Activated naive CD8-positive, alpha-beta T cell treated with anti-CD3 and anti-CD28 coated beads, Interleukin-2, amount 10 ng/mL, durations not matched to agents 7 days and 5 days (primary cell): ENCODE measurements around the gene XXYLT1. TPM values are rescaled to one million over a fixed set of nuclear protein-coding genes. Genes with fewer than 3 reads are reported as not detected.
A peak's percentile ranks its signal among the peaks of the same experiment; 100 is the strongest.
"Not testable (repeated sequence)": the region's sequence is repeated elsewhere in the genome, so short reads cannot be mapped to it uniquely, and the experiment has no call there.

Experiments
- ATAC-seq: fragments of 150-1000 bp; cut with Tn5 transposase; one replicate; pipeline ENCODE4 v1.10.0; 2021; ENCODE audit warnings: low read depth, moderate library complexity
- POLR2A ChIA-PET: fragments of 350-600 bp; sonication (Branson Sonifier 250); formaldehyde crosslinking; loops from one replicate; lab custom pipeline; 2021; ENCODE audit warnings: antibody characterized with exemption; lab: Charles Lee
- DNase-seq: peaks from one replicate; pipeline ENCODE4 v3.0.0; 2021
- H3K27ac Mint-ChIP-seq: one replicate; pipeline ENCODE4 v1.8.0; 2022; ENCODE audit warnings: mild to moderate bottlenecking, mixed read lengths
- H3K27me3 Mint-ChIP-seq: one replicate; pipeline ENCODE4 v1.8.0; 2022; ENCODE audit warnings: mild to moderate bottlenecking, moderate library complexity, mixed read lengths
- H3K36me3 Mint-ChIP-seq: one replicate; pipeline ENCODE4 v1.8.0; 2021; ENCODE audit warnings: mild to moderate bottlenecking, mixed read lengths
- H3K4me1 Mint-ChIP-seq: one replicate; pipeline ENCODE4 v1.8.0; 2021; ENCODE audit warnings: mixed read lengths
- H3K4me3 Mint-ChIP-seq: one replicate; pipeline ENCODE4 v1.8.0; 2022; ENCODE audit warnings: mild to moderate bottlenecking, moderate library complexity, mixed read lengths
- H3K9me3 Mint-ChIP-seq: one replicate; pipeline ENCODE4 v1.8.0; 2021; ENCODE audit warnings: mixed read lengths
- total RNA-seq, 2 experiments: library from RNA; stranded (reverse); gene quantifications; one replicate each; pipeline ENCODE4 v1.2.3, GENCODE V29; 2021

The XXYLT1 gene
- total RNA-seq, 2 experiments from 2014 or later, result 6.8 to 8.3 TPM

GRCh38 chr3:195111766-195112165, 159.2 kb downstream of the XXYLT1 start:
- Mint-ChIP-seq H3K36me3 (no peaks in the 10 kb centered on the region), H3K4me1 (peaks cover 3% of the 10 kb centered on the region), H3K4me3 (no peak overlapping the region), H3K27ac (no peak overlapping the region), H3K9me3 (no peaks in the 10 kb centered on the region), H3K27me3 (no peaks in the 10 kb centered on the region)
- POLR2A ChIA-PET, result no interaction called here
- DNase-seq (no peak), ATAC-seq (no peak)

- ATAC-seq (no peak), DNase-seq (no peak)
- POLR2A ChIA-PET, result no interaction called here
- peaks cover 2% of the 10 kb centered on the region for H3K4me1 Mint-ChIP-seq
- no peak overlapping the region for H3K27ac Mint-ChIP-seq
- H3K27me3 Mint-ChIP-seq, result no peaks in the 10 kb centered on the region
- H3K4me3 Mint-ChIP-seq, result no peak overlapping the region
- H3K36me3 Mint-ChIP-seq, result no peaks in the 10 kb centered on the region
- no peaks in the 10 kb centered on the region for H3K9me3 Mint-ChIP-seq
Measured at GRCh38 chr3:195111319-195111705, 159.6 kb downstream of the XXYLT1 start.

- ATAC-seq, result no peak
- no peak overlapping the region for H3K27ac Mint-ChIP-seq
- peaks cover 4% of the 10 kb centered on the region for H3K4me1 Mint-ChIP-seq
- H3K27me3 Mint-ChIP-seq, result no peaks in the 10 kb centered on the region
- DNase-seq, result no peak
- POLR2A ChIA-PET, result no interaction called here
- no peaks in the 10 kb centered on the region for H3K36me3 Mint-ChIP-seq
- no peaks in the 10 kb centered on the region for H3K9me3 Mint-ChIP-seq
- no peak overlapping the region for H3K4me3 Mint-ChIP-seq
Measured at GRCh38 chr3:195110647-195111318, 160.2 kb downstream of the XXYLT1 start.

DNA sequence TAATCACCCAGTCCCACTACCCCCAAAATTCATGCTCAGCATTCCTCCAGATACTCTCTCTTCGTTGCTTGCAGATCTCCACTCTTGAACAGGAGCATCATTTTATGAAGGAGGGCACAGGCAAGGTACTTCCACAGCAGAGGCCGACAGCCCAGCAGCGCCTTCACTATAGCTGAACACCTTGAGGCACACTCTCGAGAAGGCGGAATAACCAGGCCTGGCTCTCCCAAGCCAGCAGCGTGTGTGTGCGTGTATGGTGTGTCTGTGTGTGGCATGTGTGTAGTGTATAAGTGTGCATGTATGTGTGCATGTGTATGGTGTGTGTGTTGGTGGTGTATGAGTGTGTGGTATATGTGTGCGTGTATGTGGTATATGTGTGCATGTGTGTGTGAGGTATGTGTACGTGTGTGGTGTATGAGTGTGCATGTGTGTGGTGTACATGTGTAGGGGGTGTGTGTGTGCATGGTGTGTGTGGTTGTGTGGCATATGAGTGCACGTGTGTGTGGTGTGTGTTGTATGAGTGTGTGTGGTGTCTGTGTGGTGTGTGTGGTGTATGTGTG, 161.8 kb downstream of the XXYLT1 start:
- peak; percentile 5 for DNase-seq

GRCh38 chr3:195107593-195107992, 163.4 kb downstream of the XXYLT1 start:
- Mint-ChIP-seq H3K4me3 (no peak overlapping the region), H3K36me3 (no peaks in the 10 kb centered on the region), H3K9me3 (no peaks in the 10 kb centered on the region), H3K27me3 (no peaks in the 10 kb centered on the region), H3K4me1 (peaks cover 4% of the 10 kb centered on the region), H3K27ac (no peak overlapping the region)
- ATAC-seq (no peak), DNase-seq (peak; percentile 9)
- POLR2A ChIA-PET, result no interaction called here

More for the DNA sequence above, 161.8 kb downstream of the XXYLT1 start:
- Mint-ChIP-seq H3K4me3 (no peak overlapping the region), H3K9me3 (no peaks in the 10 kb centered on the region), H3K27ac (no peak overlapping the region), H3K27me3 (no peaks in the 10 kb centered on the region), H3K4me1 (peaks cover 4% of the 10 kb centered on the region), H3K36me3 (no peaks in the 10 kb centered on the region)
- no peak for ATAC-seq
- POLR2A ChIA-PET, result no interaction called here

DNA sequence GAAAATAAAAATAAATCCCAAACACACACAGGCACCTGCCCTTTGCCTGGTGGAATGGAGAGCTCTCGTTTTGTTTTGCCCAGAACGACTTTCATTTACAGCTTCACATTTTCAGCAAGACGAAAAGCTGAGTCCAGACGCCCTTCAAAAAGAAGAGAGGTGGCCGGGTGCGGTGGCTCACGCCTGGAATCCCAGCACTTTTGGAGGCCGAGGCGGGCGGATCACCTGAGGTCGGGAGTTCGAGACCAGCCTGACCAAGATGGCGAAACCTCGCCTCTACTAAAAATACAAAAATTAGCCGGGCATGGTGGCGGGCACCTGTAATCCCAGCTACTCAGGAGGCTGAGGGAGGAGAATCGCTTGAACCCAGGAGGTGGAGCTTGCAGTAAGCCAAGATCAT, 163.9 kb downstream of the XXYLT1 start:
- POLR2A ChIA-PET, H3K4me1 Mint-ChIP-seq, DNase-seq, H3K27ac Mint-ChIP-seq, ATAC-seq, H3K4me3 Mint-ChIP-seq, H3K9me3 Mint-ChIP-seq, H3K36me3 Mint-ChIP-seq, H3K27me3 Mint-ChIP-seq: not testable (repeated sequence)

GRCh38 chr3:195106418-195106906, 164.5 kb downstream of the XXYLT1 start:
- Mint-ChIP-seq H3K4me1 (peaks cover 14% of the 10 kb centered on the region), H3K27ac (no peak overlapping the region), H3K4me3 (peak overlapping the region; percentile 50), H3K27me3 (no peaks in the 10 kb centered on the region), H3K9me3 (no peaks in the 10 kb centered on the region), H3K36me3 (no peaks in the 10 kb centered on the region)
- POLR2A ChIA-PET, result no interaction called here
- peak; percentile 84 for DNase-seq
- ATAC-seq, result peak; percentile 83

DNA sequence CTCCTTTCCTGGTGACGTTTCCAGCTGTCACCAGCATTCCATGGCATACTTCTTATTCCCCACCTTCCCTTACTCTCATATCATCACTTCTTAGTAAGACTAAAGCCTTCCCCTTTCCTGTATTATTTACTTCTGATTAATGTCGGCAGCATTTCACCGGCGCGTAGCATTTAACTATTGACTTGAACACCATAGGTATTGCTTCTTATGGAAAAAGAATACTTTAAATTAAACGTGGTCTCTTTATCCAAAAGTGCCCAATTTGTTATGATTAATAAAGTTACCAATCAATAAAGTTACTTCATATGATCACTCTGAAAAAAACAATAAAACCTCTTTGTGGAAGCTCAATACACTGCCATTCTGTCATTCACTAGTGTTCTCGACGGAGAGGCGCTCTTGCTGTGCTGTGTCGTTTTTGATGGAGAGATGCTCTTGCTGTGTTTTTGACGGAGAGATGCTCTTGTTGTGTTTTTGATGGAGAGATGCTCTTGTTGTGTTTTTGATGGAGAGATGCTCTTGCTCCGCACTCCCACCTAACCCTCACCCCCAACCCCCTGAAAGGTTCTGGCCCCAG, 165.0 kb downstream of the XXYLT1 start:
- H3K4me3 Mint-ChIP-seq, result peak overlapping the region; percentile 50
- H3K27ac Mint-ChIP-seq, result no peak overlapping the region
- ATAC-seq (no peak), DNase-seq (peak; percentile 37)
- no peaks in the 10 kb centered on the region for H3K27me3 Mint-ChIP-seq
- no peaks in the 10 kb centered on the region for H3K9me3 Mint-ChIP-seq
- POLR2A ChIA-PET, result no interaction called here
- H3K4me1 Mint-ChIP-seq, result peaks cover 20% of the 10 kb centered on the region
- no peaks in the 10 kb centered on the region for H3K36me3 Mint-ChIP-seq

DNA sequence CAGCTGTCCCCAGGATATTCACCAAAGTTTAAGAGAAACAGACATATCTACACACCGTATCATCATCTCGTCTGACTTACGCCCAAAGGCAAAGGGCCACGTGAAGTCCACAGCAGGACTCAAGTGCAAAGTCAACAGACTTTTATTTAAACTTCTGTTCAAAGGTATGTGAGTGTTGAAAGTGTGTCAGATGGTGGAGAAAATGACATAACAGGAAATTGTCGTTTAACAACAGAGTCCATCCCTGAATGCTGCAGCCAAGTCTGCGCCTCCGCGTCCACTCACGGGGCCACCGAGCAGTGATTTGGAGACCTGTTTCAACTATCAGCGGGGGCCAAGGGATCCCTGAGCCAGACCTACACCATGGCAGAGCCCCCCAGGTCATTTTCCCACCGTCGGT, 165.6 kb downstream of the XXYLT1 start:
- peaks cover 23% of the 10 kb centered on the region for H3K4me1 Mint-ChIP-seq
- no peak for DNase-seq
- no peaks in the 10 kb centered on the region for H3K27me3 Mint-ChIP-seq
- no peaks in the 10 kb centered on the region for H3K9me3 Mint-ChIP-seq
- H3K36me3 Mint-ChIP-seq, result no peaks in the 10 kb centered on the region
- no peak overlapping the region for H3K4me3 Mint-ChIP-seq
- no peak overlapping the region for H3K27ac Mint-ChIP-seq
- POLR2A ChIA-PET, result no interaction called here
- ATAC-seq, result no peak

DNA sequence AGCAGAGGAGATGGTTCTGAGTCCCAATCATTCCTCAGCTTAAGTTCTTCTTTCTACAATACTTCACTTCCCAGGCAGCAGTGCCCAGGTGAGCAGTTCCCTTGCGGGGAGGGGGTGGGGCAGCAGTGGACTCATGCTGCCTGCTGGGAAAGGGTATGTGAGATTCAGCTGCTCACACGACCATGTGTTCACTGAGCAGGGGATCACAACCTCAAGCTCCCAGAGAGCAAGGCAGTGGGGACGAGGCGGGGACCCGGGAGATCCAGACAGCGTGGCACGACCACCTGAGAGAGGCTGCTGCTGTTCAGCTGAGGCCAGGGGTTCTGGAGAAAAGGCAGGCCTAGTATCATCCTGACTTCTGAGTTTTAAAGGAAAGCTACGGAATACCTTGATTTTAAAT, 166.6 kb downstream of the XXYLT1 start:
- H3K4me3 Mint-ChIP-seq, result no peak overlapping the region
- H3K9me3 Mint-ChIP-seq, result no peaks in the 10 kb centered on the region
- peaks cover 23% of the 10 kb centered on the region for H3K4me1 Mint-ChIP-seq
- H3K27ac Mint-ChIP-seq, result no peak overlapping the region
- POLR2A ChIA-PET, result no interaction called here
- DNase-seq (peak; percentile 7), ATAC-seq (no peak)
- no peaks in the 10 kb centered on the region for H3K36me3 Mint-ChIP-seq
- no peaks in the 10 kb centered on the region for H3K27me3 Mint-ChIP-seq

GRCh38 chr3:195103623-195104022, 167.3 kb downstream of the XXYLT1 start:
- POLR2A ChIA-PET, result no interaction called here
- no peaks in the 10 kb centered on the region for H3K36me3 Mint-ChIP-seq
- no peak overlapping the region for H3K27ac Mint-ChIP-seq
- H3K27me3 Mint-ChIP-seq, result no peaks in the 10 kb centered on the region
- no peak for DNase-seq
- H3K9me3 Mint-ChIP-seq, result no peaks in the 10 kb centered on the region
- peaks cover 23% of the 10 kb centered on the region for H3K4me1 Mint-ChIP-seq
- ATAC-seq, result no peak
- H3K4me3 Mint-ChIP-seq, result no peak overlapping the region

GRCh38 chr3:195102609-195103467, 168.1 kb downstream of the XXYLT1 start:
- Mint-ChIP-seq H3K27ac (peak overlapping the region; percentile 14), H3K9me3 (no peaks in the 10 kb centered on the region), H3K4me1 (peaks cover 25% of the 10 kb centered on the region), H3K4me3 (no peak overlapping the region), H3K27me3 (no peaks in the 10 kb centered on the region), H3K36me3 (no peaks in the 10 kb centered on the region)
- POLR2A ChIA-PET, result no interaction called here
- DNase-seq (no peak), ATAC-seq (no peak)

- DNase-seq (no peak), ATAC-seq (no peak)
- POLR2A ChIA-PET, result no interaction called here
- Mint-ChIP-seq H3K4me3 (no peak overlapping the region), H3K27me3 (no peaks in the 10 kb centered on the region), H3K27ac (peak overlapping the region; percentile 14), H3K36me3 (no peaks in the 10 kb centered on the region), H3K4me1 (peaks cover 26% of the 10 kb centered on the region), H3K9me3 (no peaks in the 10 kb centered on the region)
Measured at GRCh38 chr3:195101927-195102608, 168.9 kb downstream of the XXYLT1 start.
